ENCODE measurements around the gene LRP1-AS.

GRCh38 chr12:57196956-57197355 lies 49.5 kb upstream of the LRP1-AS start:
- TF ChIP-seq, protein P1, sequence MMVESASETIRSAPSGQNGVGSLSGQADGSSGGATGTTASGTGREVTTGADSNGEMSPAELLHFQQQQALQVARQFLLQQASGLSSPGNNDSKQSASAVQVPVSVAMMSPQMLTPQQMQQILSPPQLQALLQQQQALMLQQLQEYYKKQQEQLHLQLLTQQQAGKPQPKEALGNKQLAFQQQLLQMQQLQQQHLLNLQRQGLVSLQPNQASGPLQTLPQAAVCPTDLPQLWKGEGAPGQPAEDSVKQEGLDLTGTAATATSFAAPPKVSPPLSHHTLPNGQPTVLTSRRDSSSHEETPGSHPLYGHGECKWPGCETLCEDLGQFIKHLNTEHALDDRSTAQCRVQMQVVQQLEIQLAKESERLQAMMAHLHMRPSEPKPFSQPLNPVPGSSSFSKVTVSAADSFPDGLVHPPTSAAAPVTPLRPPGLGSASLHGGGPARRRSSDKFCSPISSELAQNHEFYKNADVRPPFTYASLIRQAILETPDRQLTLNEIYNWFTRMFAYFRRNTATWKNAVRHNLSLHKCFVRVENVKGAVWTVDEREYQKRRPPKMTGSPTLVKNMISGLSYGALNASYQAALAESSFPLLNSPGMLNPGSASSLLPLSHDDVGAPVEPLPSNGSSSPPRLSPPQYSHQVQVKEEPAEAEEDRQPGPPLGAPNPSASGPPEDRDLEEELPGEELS (CRISPR knock-in tag; IDR thresholded peaks at IDR 0.05) = no peak
- TF ChIP-seq, protein P2, sequence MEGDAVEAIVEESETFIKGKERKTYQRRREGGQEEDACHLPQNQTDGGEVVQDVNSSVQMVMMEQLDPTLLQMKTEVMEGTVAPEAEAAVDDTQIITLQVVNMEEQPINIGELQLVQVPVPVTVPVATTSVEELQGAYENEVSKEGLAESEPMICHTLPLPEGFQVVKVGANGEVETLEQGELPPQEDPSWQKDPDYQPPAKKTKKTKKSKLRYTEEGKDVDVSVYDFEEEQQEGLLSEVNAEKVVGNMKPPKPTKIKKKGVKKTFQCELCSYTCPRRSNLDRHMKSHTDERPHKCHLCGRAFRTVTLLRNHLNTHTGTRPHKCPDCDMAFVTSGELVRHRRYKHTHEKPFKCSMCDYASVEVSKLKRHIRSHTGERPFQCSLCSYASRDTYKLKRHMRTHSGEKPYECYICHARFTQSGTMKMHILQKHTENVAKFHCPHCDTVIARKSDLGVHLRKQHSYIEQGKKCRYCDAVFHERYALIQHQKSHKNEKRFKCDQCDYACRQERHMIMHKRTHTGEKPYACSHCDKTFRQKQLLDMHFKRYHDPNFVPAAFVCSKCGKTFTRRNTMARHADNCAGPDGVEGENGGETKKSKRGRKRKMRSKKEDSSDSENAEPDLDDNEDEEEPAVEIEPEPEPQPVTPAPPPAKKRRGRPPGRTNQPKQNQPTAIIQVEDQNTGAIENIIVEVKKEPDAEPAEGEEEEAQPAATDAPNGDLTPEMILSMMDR (IDR thresholded peaks at IDR 0.05) = no peak
- no peak for TF ChIP-seq IRF1 (CRISPR knock-in tag; IDR thresholded peaks at IDR 0.05)
- TF ChIP-seq HMGXB4 (CRISPR knock-in tag; IDR thresholded peaks at IDR 0.05) = no peak
- TF ChIP-seq STAT6 (CRISPR knock-in tag; conservative IDR thresholded peaks at IDR 0.05; ENCODE audit: low read depth) = no peak
- no peak for TF ChIP-seq ZNF512 (CRISPR knock-in tag; IDR thresholded peaks at IDR 0.05; ENCODE audit: borderline replicate concordance)
- TF ChIP-seq ATF2 (CRISPR knock-in tag; IDR thresholded peaks at IDR 0.05; ENCODE audit: borderline replicate concordance, low read depth) = no peak
- TF ChIP-seq ZNF138 (CRISPR knock-in tag; conservative IDR thresholded peaks at IDR 0.05) = no peak
- TF ChIP-seq USF2 (CRISPR knock-in tag; IDR thresholded peaks at IDR 0.05) = no peak

Measured in WTC11 (cell line).